Stimulated activated CD4-positive, alpha-beta T cell treated with anti-CD3 and anti-CD28 coated beads, Interleukin-1b, Interleukin-23, amount 100 ng/mL, for 1 hour (primary cell): ENCODE data around the gene PSME2.

Experiments
- DNase-seq, 2 donors: peaks; one replicate each; pipeline ENCODE4 v3.0.0-alpha.2; 2020; ENCODE audit warnings: low read depth in 2 of 2

The PSME2 gene

GRCh38 chr14:24179294-24179960 is 33.0 kb upstream of the PSME2 start:
- DNase-seq = no peak

DNA sequence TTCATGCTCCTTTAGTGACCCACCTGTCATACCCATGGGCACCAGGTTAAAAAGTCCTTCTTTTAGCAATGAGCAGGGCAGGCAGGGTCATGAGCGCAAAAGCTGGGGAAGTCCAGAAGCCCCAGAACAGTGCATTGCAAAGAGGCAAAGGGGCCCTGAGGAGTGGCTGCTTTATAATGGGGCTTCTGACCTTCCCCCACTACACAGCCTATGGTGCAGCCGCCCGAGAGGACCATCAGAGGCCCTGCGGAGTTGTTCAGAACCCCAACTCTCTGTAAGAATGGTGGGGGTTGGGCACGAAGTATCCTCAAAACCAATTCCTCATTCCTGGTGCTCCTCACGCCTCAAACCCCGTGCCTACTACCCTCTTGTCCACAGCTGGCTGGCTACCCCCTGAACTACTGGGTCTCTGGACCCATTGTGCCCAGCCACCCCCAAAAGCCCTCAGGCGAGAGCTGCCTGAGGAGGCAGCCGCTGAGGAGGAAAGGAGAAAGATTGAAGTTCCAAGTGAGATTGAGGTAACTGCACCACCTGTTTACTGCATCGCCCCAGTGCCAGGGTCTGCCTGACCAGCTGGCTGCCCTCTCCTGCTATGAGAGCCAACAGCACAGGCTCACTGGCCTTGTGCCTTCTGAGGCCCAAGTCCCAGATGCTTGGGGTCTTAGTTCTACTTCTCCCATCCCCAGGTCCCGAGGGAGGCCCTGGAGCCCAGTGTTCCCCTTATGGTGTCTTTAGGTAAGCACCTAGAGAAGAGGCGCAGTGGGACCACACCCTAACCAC is 32.2 kb upstream of the PSME2 start:
- no peak for DNase-seq

DNA sequence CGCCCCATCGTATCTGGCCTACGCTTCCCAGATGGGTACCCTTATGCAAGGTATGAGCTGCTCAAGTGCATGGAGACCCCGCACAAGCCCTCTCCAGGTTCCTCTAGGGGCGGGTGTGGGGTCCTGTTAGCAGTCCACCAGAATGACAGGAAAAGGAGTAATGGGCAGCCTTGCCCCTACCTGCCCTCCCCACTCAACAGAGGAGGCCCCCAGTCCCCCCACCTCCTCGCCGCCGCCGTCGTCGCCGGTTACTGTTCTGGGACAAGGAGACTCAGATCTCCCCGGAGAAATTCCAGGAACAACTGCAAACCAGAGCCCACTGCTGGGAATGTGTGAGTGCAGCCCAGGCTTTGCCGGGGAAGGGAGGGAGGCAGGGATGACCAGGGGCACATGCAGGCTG is 31.5 kb upstream of the PSME2 start:
- no peak for DNase-seq

DNA sequence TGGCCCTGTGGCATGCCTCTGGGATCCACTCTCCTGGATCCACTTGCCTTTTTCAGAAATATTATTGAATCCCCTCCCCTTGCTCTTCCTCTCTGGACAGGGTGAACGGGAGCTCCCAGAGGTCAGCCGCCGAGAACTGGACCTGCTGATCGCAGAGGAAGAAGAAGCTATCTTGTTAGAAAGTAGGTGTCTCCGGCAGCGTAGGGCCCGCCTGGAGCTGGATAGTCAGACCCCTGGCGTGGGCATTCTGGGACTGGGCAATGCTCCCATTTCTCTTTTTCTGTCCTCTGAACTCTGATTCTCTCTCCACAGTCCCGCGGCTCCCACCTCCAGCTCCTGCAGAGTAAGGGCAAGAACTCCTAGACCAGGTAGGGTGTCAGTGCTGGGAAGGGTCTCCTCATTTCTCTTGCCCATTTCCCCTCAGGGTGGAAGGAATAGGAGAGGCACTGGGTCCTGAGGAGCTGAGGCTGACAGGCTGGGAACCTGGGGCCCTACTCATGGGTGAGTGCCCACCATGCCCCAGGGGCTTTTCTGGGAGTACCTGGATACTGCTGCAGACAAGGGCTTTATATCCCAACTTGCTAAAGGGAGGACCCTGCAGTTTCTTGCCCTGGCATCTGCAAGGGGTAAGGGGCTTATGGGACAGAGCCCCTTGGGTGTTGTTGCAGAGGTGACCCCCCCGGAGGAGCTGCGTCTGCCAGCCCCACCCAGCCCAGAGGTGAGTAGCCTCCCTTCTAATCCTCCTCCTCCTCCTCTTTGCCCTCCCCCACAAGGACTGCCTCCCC is 30.8 kb upstream of the PSME2 start:
- no peak for DNase-seq

- no peak for DNase-seq
Observed at GRCh38 chr14:24176599-24176998, 30.2 kb upstream of the PSME2 start.

DNA sequence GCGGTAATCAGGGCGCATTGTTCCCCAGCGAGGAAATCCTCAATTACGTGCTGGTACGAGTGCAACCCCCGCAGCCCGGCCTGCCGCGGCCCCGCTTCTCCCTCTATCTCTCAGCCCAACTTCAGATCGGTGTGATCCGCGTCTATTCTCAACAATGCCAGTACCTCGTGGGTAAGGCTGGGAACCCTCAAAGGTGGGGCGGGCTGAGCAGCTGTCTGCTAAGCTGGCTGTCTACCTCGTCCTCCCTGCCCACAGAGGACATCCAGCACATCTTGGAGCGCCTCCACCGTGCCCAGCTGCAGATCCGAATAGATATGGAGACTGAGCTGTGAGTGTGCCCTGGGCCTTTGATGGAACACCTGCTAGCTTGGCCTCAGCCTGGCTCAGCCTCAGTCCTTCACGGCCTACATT is 26.5 kb upstream of the PSME2 start:
- DNase-seq = no peak

GRCh38 chr14:24172261-24172860 is 26.0 kb upstream of the PSME2 start:
- no peak for DNase-seq

DNA sequence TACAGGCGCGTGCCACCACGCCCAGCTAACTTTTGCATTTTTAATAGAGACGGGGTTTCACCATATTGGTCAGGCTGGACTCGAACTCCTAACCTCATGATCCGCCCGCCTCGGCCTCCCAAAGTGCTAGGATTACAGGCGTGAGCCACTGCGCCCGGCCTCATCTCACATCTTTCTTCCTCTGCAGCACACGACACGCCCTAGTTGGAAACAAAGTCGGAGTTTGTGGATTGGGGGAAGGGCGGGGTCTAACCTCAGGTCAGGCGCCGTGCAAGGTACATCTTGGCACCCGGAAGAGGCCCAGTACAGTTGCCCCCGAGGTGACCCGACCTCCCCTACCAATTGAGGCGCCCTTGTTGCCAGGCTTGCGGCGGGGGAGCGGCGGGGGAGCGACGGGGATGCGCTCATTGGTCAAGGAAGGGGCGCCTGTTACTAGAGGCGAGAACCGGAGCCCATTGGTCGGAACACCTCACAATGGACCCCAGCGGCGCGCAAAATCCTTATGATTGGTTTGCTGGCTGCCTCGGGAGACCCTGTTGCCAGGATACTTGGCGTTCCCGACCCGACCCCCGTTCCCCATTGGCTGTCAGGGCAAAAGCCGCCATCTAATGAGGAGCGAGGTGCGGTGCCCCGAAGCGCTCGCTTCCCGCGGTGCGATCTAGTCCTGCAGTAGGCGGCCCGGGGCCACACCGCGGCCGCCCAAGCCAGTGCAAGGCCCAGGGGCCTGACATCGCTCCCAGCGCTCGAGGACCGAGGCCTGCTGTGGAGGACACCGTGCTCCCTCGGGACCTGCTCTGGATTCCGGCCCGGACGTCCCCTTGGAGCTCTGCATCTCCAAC is 25.2 kb upstream of the PSME2 start, which contains the start of gene REC8:
REC8 (plus strand) TSS at position 659 of the 839 bp plus-strand sequence. CDS start 473 bp downstream, outside the sequence.
- peak in 1 of 2 donors; percentile 38 for DNase-seq

GRCh38 chr14:24167469-24168114 is 21.2 kb upstream of the PSME2 start:
- DNase-seq = no peak

- DNase-seq = no peak
Observed at GRCh38 chr14:24165785-24166184, 19.4 kb upstream of the PSME2 start.

DNA sequence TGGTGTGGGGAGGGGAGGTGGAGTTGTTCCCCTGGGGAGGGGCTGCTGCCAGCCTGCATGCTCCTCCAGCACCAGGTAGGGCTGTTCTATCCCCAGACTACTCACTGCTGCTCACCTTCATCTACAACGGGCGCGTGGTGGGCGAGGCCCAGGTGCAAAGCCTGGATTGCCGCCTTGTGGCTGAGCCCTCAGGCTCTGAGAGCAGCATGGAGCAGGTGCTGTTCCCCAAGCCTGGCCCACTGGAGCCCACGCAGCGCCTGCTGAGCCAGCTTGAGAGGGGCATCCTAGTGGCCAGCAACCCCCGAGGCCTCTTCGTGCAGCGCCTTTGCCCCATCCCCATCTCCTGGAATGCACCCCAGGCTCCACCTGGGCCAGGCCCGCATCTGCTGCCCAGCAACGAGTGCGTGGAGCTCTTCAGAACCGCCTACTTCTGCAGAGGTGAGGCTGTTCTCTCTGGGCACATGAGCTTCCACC is 18.1 kb upstream of the PSME2 start:
- DNase-seq = no peak

DNA sequence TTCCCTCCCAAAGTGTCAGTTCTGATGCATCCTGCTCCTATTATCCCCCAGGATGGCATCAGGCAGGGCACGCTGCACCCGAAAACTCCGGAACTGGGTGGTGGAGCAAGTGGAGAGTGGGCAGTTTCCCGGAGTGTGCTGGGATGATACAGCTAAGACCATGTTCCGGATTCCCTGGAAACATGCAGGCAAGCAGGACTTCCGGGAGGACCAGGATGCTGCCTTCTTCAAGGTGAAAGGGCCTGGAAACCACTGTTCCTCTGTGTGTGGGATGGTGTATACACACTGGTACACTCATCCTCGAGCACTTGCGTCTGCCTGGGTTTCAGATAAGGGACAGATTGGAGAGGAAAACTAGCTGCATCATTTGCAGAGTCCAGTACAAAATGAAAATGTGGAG is 15.7 kb upstream of the PSME2 start:
- no peak for DNase-seq

DNA sequence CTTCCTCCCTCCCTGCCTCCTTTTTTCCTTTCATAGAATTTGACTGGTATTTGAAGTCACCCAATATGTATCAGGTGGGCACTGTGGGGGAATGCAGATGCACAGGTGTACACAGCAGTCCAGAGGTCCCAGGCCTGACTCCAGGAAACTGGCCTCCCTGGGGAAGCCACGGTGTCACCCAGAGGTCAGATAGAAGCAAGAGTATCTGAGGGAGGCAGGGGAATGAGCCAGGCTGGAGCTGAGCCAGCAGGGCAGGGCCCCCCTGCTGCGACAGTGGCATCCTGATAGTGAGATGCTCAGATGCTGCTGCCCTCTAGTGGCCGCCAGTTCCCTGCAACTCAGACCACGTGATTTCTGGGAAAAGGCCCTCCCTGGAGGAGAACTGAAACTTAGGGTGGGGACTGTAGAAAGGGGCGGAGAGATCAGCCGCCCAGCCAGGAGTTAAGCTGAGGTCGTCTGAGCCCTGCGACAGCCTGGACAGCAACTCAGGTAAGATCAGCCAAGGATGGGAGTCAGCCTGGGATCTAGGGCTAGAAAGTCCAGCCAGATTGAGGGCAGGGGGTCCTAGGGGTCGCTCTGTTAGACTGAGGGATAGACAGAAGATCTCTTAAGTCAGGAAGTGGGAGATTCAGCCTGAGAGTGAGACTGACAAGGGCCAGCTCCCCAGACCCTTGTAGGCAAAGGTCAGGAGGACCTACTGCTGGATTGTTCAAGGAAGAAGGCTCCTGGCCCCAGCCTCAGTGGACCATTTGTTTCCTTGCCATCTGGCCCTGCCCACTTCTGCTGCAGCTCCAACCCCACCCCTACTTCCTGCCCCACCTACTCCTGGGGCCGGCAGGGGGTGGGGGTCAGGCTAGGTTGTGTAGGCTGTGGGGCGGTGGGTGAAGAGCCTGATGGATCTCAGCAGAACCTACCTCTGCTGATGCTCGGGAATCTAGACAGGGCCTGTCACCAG is 14.7 kb upstream of the PSME2 start, which contains the start of gene IRF9:
IRF9 (plus strand) TSS at position 416 of the 955 bp plus-strand sequence. CDS start 880 bp downstream, outside the sequence.
- peak; percentile 95 to 98 for DNase-seq

DNA sequence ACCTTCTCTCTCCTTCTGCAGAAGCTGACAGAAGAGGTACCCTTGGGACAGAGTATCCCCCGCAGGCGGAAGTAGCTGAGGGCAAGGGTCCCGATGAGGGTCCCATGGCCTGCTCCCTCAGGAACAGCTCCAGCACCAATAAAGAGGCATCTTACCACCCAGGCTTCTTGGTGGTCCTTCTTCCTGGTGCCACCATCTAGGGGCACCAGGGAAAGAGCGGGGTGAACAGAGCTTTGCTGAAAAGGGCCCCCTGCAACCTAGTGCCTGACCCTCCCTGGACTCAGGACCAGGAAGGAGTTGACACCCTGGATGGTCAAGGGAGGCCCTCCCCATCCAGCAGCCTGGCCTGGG is 14.1 kb upstream of the PSME2 start:
- DNase-seq = no peak

DNA sequence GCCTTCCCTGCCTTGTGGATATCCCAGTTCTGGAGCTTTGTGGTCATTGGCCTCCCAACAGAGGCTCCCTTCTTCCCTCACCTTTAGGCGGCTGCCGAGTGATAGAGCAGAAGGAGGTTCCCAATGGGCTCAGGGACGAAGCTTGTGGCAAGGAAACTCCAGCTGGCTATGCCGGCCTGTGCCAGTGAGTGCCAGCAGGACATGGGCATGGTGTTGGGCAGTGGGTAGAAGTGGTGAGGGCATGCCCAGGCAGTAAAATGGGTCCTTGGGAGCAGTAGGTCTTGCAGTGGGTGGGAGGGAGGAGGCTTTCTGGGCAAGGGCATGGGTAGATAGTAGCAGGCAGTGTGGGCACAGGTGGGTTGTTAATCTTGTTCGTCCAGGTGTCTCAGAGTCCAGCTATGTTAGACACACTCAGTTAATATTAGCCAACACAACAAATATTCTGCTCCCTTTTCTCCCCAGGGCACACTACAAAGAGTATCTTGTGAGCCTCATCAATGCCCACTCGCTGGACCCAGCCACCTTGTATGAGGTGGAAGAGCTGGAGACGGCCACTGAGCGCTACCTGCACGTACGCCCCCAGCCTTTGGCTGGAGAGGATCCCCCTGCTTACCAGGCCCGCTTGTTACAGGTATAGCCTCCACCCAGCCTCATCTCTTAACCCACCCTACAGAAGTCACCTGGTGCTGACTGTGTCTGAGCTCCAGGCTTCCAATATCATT is 13.5 kb upstream of the PSME2 start:
- no peak for DNase-seq

GRCh38 chr14:24157331-24157730 is 10.9 kb upstream of the PSME2 start:
- no peak for DNase-seq

DNA sequence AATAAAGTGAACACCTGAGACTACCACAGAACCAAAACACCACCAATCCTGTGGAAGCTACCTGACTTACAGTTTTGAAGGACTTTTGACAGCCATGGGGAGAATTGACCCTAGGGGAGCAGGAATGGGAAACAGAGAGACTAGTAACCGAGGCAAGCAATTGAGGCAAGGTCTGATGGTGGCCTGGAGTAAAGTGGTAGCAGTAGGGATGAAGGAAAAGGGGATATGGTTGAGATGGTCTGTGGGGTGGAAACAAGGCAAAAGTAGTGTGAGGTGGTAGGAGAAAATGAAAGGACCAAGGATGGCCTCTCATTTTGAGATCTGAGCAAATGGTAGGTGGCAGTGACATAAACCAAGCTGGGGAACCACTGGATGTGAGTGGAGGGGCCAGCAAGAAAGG is 10.4 kb upstream of the PSME2 start:
- no peak for DNase-seq

DNA sequence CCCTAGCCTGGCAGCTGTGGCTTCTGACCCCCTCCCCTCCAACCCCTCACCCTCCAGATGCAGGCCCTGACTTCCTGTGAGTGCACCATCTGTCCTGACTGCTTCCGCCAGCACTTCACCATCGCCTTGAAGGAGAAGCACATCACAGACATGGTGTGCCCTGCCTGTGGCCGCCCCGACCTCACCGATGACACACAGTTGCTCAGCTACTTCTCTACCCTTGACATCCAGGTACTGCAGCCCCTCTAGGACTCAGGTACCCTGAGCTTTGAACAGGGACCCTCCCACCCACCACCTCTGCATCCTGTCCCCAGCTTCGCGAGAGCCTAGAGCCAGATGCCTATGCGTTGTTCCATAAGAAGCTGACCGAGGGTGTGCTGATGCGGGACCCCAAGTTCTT is 8.7 kb upstream of the PSME2 start:
- no peak for DNase-seq
